GM13977 (cell line): Measurements from ENCODE around the gene BCL6B.

Experiments
- DNase-seq: peaks from one replicate; pipeline ENCODE4 v3.0.0; 2012; ENCODE audit warnings: low spot score
- in situ Hi-C: fragments of 300-500 bp; cut with MboI; formaldehyde crosslinking; loops from one replicate; pipeline ENCODE4 v1.12.0; 2022; ENCODE audit warnings: low sequenced_read_pairs, low pct_unique_long_range_greater_than_20kb, mixed read lengths, inconsistent platforms; ENCODE audit not compliant: unreplicated experiment
- TF ChIP-seq, protein P1 (sequence below): IDR thresholded peaks from 2 replicates; pipeline ENCODE4 v1.5.1; 2012; ENCODE audit warnings: mild to moderate bottlenecking, control low read depth; ENCODE audit not compliant: insufficient read depth; ENCODE audit errors: extremely low read depth, missing control alignments

BCL6B gene

GRCh38 chr17:6994118-6994598, 28.7 kb upstream of the BCL6B start:
- in situ Hi-C loops: no loop called here

GRCh38 chr17:6994666-6995256, 28.1 kb upstream of the BCL6B start:
- TF ChIP-seq, protein P1, sequence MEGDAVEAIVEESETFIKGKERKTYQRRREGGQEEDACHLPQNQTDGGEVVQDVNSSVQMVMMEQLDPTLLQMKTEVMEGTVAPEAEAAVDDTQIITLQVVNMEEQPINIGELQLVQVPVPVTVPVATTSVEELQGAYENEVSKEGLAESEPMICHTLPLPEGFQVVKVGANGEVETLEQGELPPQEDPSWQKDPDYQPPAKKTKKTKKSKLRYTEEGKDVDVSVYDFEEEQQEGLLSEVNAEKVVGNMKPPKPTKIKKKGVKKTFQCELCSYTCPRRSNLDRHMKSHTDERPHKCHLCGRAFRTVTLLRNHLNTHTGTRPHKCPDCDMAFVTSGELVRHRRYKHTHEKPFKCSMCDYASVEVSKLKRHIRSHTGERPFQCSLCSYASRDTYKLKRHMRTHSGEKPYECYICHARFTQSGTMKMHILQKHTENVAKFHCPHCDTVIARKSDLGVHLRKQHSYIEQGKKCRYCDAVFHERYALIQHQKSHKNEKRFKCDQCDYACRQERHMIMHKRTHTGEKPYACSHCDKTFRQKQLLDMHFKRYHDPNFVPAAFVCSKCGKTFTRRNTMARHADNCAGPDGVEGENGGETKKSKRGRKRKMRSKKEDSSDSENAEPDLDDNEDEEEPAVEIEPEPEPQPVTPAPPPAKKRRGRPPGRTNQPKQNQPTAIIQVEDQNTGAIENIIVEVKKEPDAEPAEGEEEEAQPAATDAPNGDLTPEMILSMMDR: no peak
- in situ Hi-C loops: no loop called here
- no peak for DNase-seq

More at GRCh38 chr17:6994118-6994598, 28.7 kb upstream of the BCL6B start:
- no peak for DNase-seq
- TF ChIP-seq, protein P1: no peak

DNA sequence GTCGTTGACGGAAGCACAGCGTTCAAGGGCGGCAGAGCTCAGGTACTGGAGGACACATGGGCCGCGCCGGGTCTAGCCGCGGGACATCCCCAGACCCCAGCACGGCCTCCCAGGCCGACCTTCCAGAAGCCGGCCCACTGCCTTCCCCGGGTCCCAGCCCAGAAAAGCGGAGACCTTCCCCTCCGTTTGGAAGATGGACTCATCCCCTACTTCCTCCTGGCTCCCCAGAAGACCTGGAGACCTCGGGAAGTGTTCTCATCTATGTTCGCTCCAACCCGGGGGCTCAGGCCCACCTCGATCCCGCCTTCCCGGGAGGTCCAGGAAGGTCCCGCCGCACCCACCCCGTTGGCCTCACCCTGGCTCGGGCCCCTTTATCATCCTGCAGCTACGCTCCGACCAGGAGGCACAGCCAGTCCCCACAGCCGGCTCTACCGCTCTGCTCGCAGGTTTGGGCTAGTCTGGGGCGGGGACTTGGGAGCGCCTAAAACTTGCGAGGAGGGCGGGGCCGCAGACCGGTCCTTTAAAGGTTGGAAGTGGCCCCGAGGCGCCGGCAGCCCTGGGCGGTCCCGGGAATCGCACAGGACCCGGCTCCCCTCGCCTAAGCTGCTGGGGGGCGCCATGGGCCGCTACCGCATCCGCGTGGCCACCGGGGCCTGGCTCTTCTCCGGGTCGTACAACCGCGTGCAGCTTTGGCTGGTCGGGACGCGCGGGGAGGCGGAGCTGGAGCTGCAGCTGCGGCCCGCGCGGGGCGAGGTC, 27.2 kb upstream of the BCL6B start, which contains the start of gene ALOX12:
Gene ALOX12, plus strand, starts transcription at position 550 of the 756 bp plus-strand sequence. Its CDS starts 69 bp downstream, at position 619.
- no peak for DNase-seq
- in situ Hi-C loops: no loop called here
- TF ChIP-seq, protein P1: no peak

DNA sequence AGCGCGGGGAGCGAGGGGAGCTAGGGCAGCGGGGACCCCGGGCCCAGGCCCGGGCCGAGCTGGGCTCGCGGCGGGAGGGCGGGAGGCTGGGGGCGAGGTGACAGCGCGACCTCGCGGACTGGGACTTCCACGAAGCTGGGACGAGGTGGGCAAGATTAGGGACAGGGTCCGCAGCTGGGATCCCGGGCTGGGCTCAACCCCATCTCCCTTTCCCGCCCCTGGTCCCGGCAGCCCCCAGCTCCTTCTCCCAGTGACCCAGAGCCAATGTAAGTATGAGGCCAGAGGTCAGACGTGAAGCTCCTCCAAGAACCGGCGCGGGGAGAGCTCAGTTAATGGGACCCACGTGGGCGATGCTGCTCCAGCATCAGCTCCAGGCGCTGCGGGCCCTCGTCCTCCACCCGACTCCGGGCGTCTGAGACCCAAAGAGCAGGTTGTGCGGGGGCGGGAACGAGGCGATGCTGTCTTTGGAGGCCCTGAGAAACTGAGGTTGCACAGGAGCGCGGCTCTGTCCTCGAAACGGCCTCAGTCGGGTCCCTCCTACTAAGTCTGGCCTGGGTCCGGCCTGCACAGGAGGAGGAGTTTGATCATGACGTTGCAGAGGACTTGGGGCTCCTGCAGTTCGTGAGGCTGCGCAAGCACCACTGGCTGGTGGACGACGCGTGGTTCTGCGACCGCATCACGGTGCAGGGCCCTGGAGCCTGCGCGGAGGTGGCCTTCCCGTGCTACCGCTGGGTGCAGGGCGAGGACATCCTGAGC, 26.4 kb upstream of the BCL6B start:
- in situ Hi-C loops: no loop called here
- DNase-seq: no peak
- TF ChIP-seq, protein P1: no peak

- in situ Hi-C loops: no loop called here
- TF ChIP-seq, protein P1: no peak
- DNase-seq: no peak
Measured at GRCh38 chr17:6997171-6997570, 25.7 kb upstream of the BCL6B start.

- no peak for DNase-seq
- in situ Hi-C loops: no loop called here
Measured at GRCh38 chr17:6998855-6999508, 23.9 kb upstream of the BCL6B start.

More at GRCh38 chr17:6998855-6999508, 23.9 kb upstream of the BCL6B start:
- TF ChIP-seq, protein P1: no peak
